ENCODE data around the gene PTMS. TPM values are rescaled to one million over a fixed set of nuclear protein-coding genes. Genes with fewer than 3 reads are reported as not detected.

Gene PTMS
- total RNA-seq, 1 experiment from 2014 or later = 370 TPM

GRCh38 chr12:6782850-6783566, 16.8 kb downstream of the PTMS start (continued):
- TF ChIP-seq ZNF219 (CRISPR knock-in tag; IDR thresholded peaks at IDR 0.05; ENCODE audit: borderline replicate concordance) (no peak), KAT7 (CRISPR knock-in tag; IDR thresholded peaks at IDR 0.05; ENCODE audit: borderline replicate concordance) (no peak), ATF2 (CRISPR knock-in tag; IDR thresholded peaks at IDR 0.05; ENCODE audit: borderline replicate concordance, low read depth) (no peak), AR (CRISPR knock-in tag; IDR thresholded peaks at IDR 0.05) (no peak), TCF7 (CRISPR knock-in tag; IDR thresholded peaks at IDR 0.05; ENCODE audit: low read depth) (no peak), FOXP4 (CRISPR knock-in tag; IDR thresholded peaks at IDR 0.05) (no peak), ATF6 (CRISPR knock-in tag; IDR thresholded peaks at IDR 0.05) (no peak), ZNF532 (CRISPR knock-in tag; IDR thresholded peaks at IDR 0.05; ENCODE audit: borderline replicate concordance) (no peak), CREM (CRISPR knock-in tag; IDR thresholded peaks at IDR 0.05) (no peak), IRF1 (CRISPR knock-in tag; IDR thresholded peaks at IDR 0.05) (no peak)

- H3K36me3 Mint-ChIP-seq = no peaks in the 10 kb centered on the region
- no peak for DNase-seq (ENCODE audit: low spot score)
- CTCF ChIA-PET = interaction anchor here (1.0 to 1.4 kb wide), 2 partner anchors 30 to 47 kb away, joined by 3 read pairs; no protein-coding TSS in a partner anchor
Observed at GRCh38 chr12:6783828-6784227, 17.7 kb downstream of the PTMS start.

More at GRCh38 chr12:6783828-6784227, 17.7 kb downstream of the PTMS start:
- TF ChIP-seq ELF4 (CRISPR knock-in tag; IDR thresholded peaks at IDR 0.05; ENCODE audit: low read depth) (no peak), ZNF512 (CRISPR knock-in tag; IDR thresholded peaks at IDR 0.05; ENCODE audit: borderline replicate concordance) (no peak), ZMAT4 (CRISPR knock-in tag; IDR thresholded peaks at IDR 0.05) (no peak), NFATC4 (CRISPR knock-in tag; IDR thresholded peaks at IDR 0.05) (no peak), NR3C1 (CRISPR knock-in tag; conservative IDR thresholded peaks at IDR 0.05; ENCODE audit: low read depth) (no peak), ZSCAN18 (CRISPR knock-in tag; IDR thresholded peaks at IDR 0.05) (no peak), RORB (CRISPR knock-in tag; IDR thresholded peaks at IDR 0.05) (no peak), ZNF423 (CRISPR knock-in tag; IDR thresholded peaks at IDR 0.05) (no peak)
- no peak overlapping the region for H3K4me3 Mint-ChIP-seq
- no peak for ATAC-seq
- H3K4me1 Mint-ChIP-seq = peaks cover 19% of the 10 kb centered on the region
- no peak overlapping the region for H3K27ac Mint-ChIP-seq
- POLR2A ChIA-PET = interaction anchor here (0.9 kb wide), 1 partner anchor 45 kb away, joined by 3 read pairs; no protein-coding TSS in a partner anchor
- H3K9me3 Mint-ChIP-seq = no peaks in the 10 kb centered on the region
- no peaks in the 10 kb centered on the region; the same call in none of the 2 replicates for H3K27me3 Mint-ChIP-seq (ENCODE audit: low read depth)

Data from WTC11 (cell line).